Germinal center (tissue), 1 donor: Measurements from ENCODE around the gene PPARA.
"Not testable (repeated sequence)": the region's sequence is repeated elsewhere in the genome, so short reads cannot be mapped to it uniquely, and the experiment has no call there.

Source experiments
- DNase-seq: peaks from one replicate; pipeline ENCODE4 v3.0.0; 2012; ENCODE audit warnings: mixed read lengths, low spot score

The PPARA gene

GRCh38 chr22:46126853-46127385 lies 23.4 kb upstream of the PPARA start:
- DNase-seq: no peak

- DNase-seq: no peak
Observed at GRCh38 chr22:46127556-46127955, 22.8 kb upstream of the PPARA start.

GRCh38 chr22:46128606-46129005 lies 21.7 kb upstream of the PPARA start:
- DNase-seq: no peak

- peak; percentile 80 for DNase-seq
Observed at GRCh38 chr22:46129390-46130041, 20.8 kb upstream of the PPARA start.

- DNase-seq: no peak
Observed at GRCh38 chr22:46131151-46131587, 19.2 kb upstream of the PPARA start.

- DNase-seq: not testable (repeated sequence)
Observed at GRCh38 chr22:46132193-46132829, 18.0 kb upstream of the PPARA start.

- no peak for DNase-seq
Observed at GRCh38 chr22:46132830-46133587, 17.3 kb upstream of the PPARA start.

GRCh38 chr22:46133588-46133855 lies 16.8 kb upstream of the PPARA start:
- no peak for DNase-seq

GRCh38 chr22:46134111-46134705 lies 16.1 kb upstream of the PPARA start:
- DNase-seq: no peak

GRCh38 chr22:46135611-46136485 lies 14.5 kb upstream of the PPARA start:
- no peak for DNase-seq

GRCh38 chr22:46136486-46137217 lies 13.7 kb upstream of the PPARA start:
- no peak for DNase-seq

GRCh38 chr22:46137218-46137766 lies 13.0 kb upstream of the PPARA start:
- no peak for DNase-seq

GRCh38 chr22:46138058-46138797 lies 12.1 kb upstream of the PPARA start:
- no peak for DNase-seq

GRCh38 chr22:46139417-46139816 lies 10.9 kb upstream of the PPARA start:
- DNase-seq: not testable (repeated sequence)

- DNase-seq: no peak
Observed at GRCh38 chr22:46139895-46140350, 10.4 kb upstream of the PPARA start.

- peak; percentile 66 for DNase-seq
Observed at GRCh38 chr22:46140989-46141928, 9.1 kb upstream of the PPARA start.

GRCh38 chr22:46142548-46143490 lies 7.5 kb upstream of the PPARA start:
- no peak for DNase-seq
